HepG2 (cell line): ENCODE data around the gene SYPL2.

Experiments used
- HOXA7 ChIP-seq: sonication (generic); formaldehyde crosslinking; IDR thresholded peaks from 2 replicates; pipeline ENCODE4 v1.8.1; 2022; ENCODE audit warnings: mild to moderate bottlenecking, missing genetic modification reagents, moderate library complexity
- NBN ChIP-seq: fragments of 450-650 bp; conservative IDR thresholded peaks from 2 replicates; pipeline ENCODE4 v1.6.1; 2017
- NR2C2 ChIP-seq: sonication (generic); formaldehyde crosslinking; IDR thresholded peaks from 2 replicates; pipeline ENCODE4 v1.4.0; 2020; ENCODE audit warnings: missing genetic modification reagents, mild to moderate bottlenecking, moderate library complexity, borderline replicate concordance
- SP1 ChIP-seq, 2 experiments: fragments of 450-650 bp in 1 of 2; sonication (generic) in 1 of 2; formaldehyde crosslinking in 1 of 2; IDR thresholded peaks; 2 replicates each; pipeline versions ENCODE4 v1.4.0 to v1.6.1; 2016 to 2020; ENCODE audit warnings: missing genetic modification reagents in 1 of 2
- ZBTB49 ChIP-seq: sonication (generic); formaldehyde crosslinking; IDR thresholded peaks from 2 replicates; pipeline ENCODE4 v1.4.0; 2020; ENCODE audit warnings: missing genetic modification reagents, borderline replicate concordance
- ZNF629 ChIP-seq: sonication (generic); formaldehyde crosslinking; conservative IDR thresholded peaks from 2 replicates; pipeline ENCODE4 v1.5.0; 2020; ENCODE audit warnings: missing genetic modification reagents
- ZNF780A ChIP-seq: sonication (generic); formaldehyde crosslinking; IDR thresholded peaks from 2 replicates; pipeline ENCODE4 v1.8.0; 2022; ENCODE audit warnings: mild to moderate bottlenecking, missing genetic modification reagents, moderate library complexity
- TF ChIP-seq, protein P1 (sequence below), 2 experiments: sonication (generic) in 1 of 2; formaldehyde crosslinking in 1 of 2; IDR thresholded peaks; 2 replicates each; pipeline versions ENCODE4 v1.5.1 to v1.6.1; 2011 to 2020; ENCODE audit warnings: borderline replicate concordance in 1 of 2, low read depth in 1 of 2, low read length in 1 of 2, mild to moderate bottlenecking in 1 of 2, missing genetic modification reagents in 1 of 2, moderate library complexity in 1 of 2
- TF ChIP-seq, protein P2 (sequence below): IDR thresholded peaks from 2 replicates; pipeline ENCODE4 v1.6.1; 2012; ENCODE audit warnings: inconsistent platforms
- TF ChIP-seq, protein P3 (sequence below): sonication (generic); formaldehyde crosslinking; IDR thresholded peaks from 2 replicates; pipeline ENCODE4 v1.8.0; 2022; ENCODE audit warnings: mild to moderate bottlenecking, missing genetic modification reagents, moderate library complexity

DNA sequence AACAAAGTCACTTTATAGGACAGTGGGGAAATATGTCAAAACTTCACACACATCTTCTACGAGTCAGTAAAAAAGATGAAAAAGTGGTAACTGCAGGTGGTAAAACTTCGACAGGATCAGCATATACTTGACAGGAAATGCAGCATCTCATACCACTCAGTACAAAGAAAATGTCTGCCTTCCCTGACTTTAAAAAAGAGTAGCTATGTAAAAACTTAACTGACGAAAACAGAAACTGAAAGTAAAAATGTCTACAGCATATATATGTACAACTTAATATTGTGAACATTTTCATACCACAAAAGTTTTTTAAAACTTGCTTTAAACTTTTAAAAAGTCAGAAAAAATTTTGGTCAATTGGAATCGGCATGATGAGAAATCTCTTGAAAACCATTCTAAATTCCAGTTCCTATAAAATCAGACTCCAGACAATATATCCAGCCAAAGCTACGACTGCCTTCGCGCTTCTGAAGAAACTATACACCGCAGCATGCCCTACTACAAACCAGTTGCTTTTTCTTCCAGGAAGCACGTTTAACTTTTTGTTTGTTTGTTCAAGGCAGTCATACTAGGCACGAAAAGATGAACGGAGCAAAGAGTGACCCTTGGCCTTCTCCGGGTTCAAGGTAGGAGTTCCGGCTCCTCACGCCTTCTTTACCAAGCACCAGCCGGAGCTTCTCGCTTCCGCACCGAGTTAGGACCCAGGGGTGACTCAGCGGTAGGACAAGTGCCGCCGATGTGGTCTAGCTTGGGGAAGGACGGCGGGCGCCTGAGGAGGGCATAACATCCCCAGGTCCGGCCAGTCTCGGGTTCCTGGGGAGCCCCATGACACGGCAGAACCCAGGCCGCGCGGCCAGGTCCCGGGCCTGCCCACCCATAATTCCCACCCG is 40.7 kb upstream of the SYPL2 start:
- TF ChIP-seq, protein P1, sequence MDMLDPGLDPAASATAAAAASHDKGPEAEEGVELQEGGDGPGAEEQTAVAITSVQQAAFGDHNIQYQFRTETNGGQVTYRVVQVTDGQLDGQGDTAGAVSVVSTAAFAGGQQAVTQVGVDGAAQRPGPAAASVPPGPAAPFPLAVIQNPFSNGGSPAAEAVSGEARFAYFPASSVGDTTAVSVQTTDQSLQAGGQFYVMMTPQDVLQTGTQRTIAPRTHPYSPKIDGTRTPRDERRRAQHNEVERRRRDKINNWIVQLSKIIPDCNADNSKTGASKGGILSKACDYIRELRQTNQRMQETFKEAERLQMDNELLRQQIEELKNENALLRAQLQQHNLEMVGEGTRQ (IDR thresholded peaks at IDR 0.05; ENCODE audit: low read depth, low read length): no peak
- TF ChIP-seq, protein P1 (CRISPR knock-in tag; IDR thresholded peaks at IDR 0.05; ENCODE audit: borderline replicate concordance): no peak
- TF ChIP-seq ZBTB49 (0 out of 2 replicates have a peak, but pooled peaks have one; percentile 12), NR2C2 (CRISPR knock-in tag) (no peak), HOXA7 (no peak), NBN (no peak), SP1 (IDR thresholded peaks at IDR 0.05) (no peak), SP1 (CRISPR knock-in tag; IDR thresholded peaks at IDR 0.05) (0 out of 2 replicates have a peak, but pooled peaks have one; percentile 10), ZNF780A (CRISPR knock-in tag) (no peak), ZNF629 (no peak)
- TF ChIP-seq, protein P2, sequence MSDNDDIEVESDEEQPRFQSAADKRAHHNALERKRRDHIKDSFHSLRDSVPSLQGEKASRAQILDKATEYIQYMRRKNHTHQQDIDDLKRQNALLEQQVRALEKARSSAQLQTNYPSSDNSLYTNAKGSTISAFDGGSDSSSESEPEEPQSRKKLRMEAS: no peak
- TF ChIP-seq, protein P3, sequence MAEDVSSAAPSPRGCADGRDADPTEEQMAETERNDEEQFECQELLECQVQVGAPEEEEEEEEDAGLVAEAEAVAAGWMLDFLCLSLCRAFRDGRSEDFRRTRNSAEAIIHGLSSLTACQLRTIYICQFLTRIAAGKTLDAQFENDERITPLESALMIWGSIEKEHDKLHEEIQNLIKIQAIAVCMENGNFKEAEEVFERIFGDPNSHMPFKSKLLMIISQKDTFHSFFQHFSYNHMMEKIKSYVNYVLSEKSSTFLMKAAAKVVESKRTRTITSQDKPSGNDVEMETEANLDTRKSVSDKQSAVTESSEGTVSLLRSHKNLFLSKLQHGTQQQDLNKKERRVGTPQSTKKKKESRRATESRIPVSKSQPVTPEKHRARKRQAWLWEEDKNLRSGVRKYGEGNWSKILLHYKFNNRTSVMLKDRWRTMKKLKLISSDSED (CRISPR knock-in tag): no peak
